HL-60 (cell line): ENCODE results near the gene SLC4A4.

Experiments
- DNase-seq, 2 experiments: peaks; one replicate each; pipeline ENCODE4 v3.0.0-alpha.2; 2010 to 2020; ENCODE audit warnings: low read depth in 1 of 2, low spot score in 1 of 2
- H3K27ac ChIP-seq: fragments of 250-450 bp; sonication (Bioruptor Pico); replicated peaks from 2 replicates; pipeline ENCODE4 v1.5.1; 2020; ENCODE audit warnings: mild to moderate bottlenecking, moderate library complexity
- H3K27me3 ChIP-seq: fragments of 250-450 bp; sonication (Bioruptor Pico); 2 replicates; pipeline ENCODE4 v1.5.1; 2021; ENCODE audit warnings: mild to moderate bottlenecking, moderate library complexity; ENCODE audit not compliant: insufficient read depth, poor library complexity, severe bottlenecking
- H3K4me3 ChIP-seq: replicated peaks from 2 replicates; pipeline ENCODE4 v1.5.1; 2011; ENCODE audit warnings: mild to moderate bottlenecking, control low read depth, low read length; ENCODE audit not compliant: insufficient read depth
- CTCF ChIP-seq: IDR thresholded peaks from one replicate; pipeline ENCODE4 v1.5.1; 2011; ENCODE audit warnings: low read length, control low read depth, inconsistent platforms; ENCODE audit not compliant: insufficient read depth
- GABPA ChIP-seq: IDR thresholded peaks from 2 replicates; pipeline ENCODE4 v1.6.1; 2012; ENCODE audit warnings: low read depth
- POLR2AphosphoS5 ChIP-seq: IDR thresholded peaks from 2 replicates; pipeline ENCODE4 v1.6.1; 2012; ENCODE audit warnings: low read depth
- REST ChIP-seq: IDR thresholded peaks from 2 replicates; pipeline ENCODE4 v1.6.1; 2012; ENCODE audit warnings: low read depth; ENCODE audit not compliant: insufficient replicate concordance
- SPI1 ChIP-seq: IDR thresholded peaks from 2 replicates; pipeline ENCODE4 v1.6.1; 2012; ENCODE audit warnings: low read depth, mild to moderate bottlenecking, borderline replicate concordance

SLC4A4 gene

GRCh38 chr4:71441186-71442169, 102.7 kb downstream of the SLC4A4 start:
- DNase-seq: no peak
- TF ChIP-seq POLR2AphosphoS5: no peak
- TF ChIP-seq CTCF: no peak
- no peak for TF ChIP-seq SPI1
- no peak for TF ChIP-seq REST
- TF ChIP-seq GABPA: no peak
- Histone ChIP-seq H3K27ac (no peak overlapping the region), H3K27me3 (no peaks in the 10 kb centered on the region), H3K4me3 (no peak overlapping the region)

- H3K27ac ChIP-seq: no peak overlapping the region
- TF ChIP-seq GABPA: no peak
- TF ChIP-seq SPI1: no peak
- no peak for TF ChIP-seq POLR2AphosphoS5
- TF ChIP-seq REST: no peak
- no peak for TF ChIP-seq CTCF
- H3K4me3 ChIP-seq: no peak overlapping the region
- no peak for DNase-seq
- H3K27me3 ChIP-seq: no peaks in the 10 kb centered on the region
These were observed 103.5 kb downstream of the SLC4A4 start for GRCh38 chr4:71442336-71442735.

- no peak for TF ChIP-seq SPI1
- TF ChIP-seq CTCF: no peak
- TF ChIP-seq REST: no peak
- no peak for TF ChIP-seq POLR2AphosphoS5
- no peak for TF ChIP-seq GABPA
- H3K27me3 ChIP-seq: no peaks in the 10 kb centered on the region
- no peak overlapping the region for H3K4me3 ChIP-seq
- no peak overlapping the region for H3K27ac ChIP-seq
- no peak for DNase-seq
These were observed 105.6 kb downstream of the SLC4A4 start for GRCh38 chr4:71444395-71444794.
